T-helper 1 cell treated with Interleukin-12 subunit alpha and Interleukin-12 subunit beta and Interleukin-4 antibody, amounts not matched to agents 30 ng/mL and 1 ng/mL, for 36 hours (primary cell): ENCODE results near the gene MFF. TPM values are rescaled to one million over a fixed set of nuclear protein-coding genes. Genes with fewer than 3 reads are reported as not detected.
"Not testable (repeated sequence)": the region's sequence is repeated elsewhere in the genome, so short reads cannot be mapped to it uniquely, and the experiment has no call there.

Experiments used
- intact Hi-C: fragments of 100-400 bp; cut with micrococcal nuclease; formaldehyde crosslinking; loops from one replicate; pipeline ENCODE4 v1.15.1; 2024
- total RNA-seq: library from RNA; stranded (reverse); gene quantifications from 2 replicates; pipeline ENCODE4 v1.2.3, GENCODE V29; 2022

MFF gene
- total RNA-seq, 1 donor from 2014 or later = 63.9 TPM

DNA sequence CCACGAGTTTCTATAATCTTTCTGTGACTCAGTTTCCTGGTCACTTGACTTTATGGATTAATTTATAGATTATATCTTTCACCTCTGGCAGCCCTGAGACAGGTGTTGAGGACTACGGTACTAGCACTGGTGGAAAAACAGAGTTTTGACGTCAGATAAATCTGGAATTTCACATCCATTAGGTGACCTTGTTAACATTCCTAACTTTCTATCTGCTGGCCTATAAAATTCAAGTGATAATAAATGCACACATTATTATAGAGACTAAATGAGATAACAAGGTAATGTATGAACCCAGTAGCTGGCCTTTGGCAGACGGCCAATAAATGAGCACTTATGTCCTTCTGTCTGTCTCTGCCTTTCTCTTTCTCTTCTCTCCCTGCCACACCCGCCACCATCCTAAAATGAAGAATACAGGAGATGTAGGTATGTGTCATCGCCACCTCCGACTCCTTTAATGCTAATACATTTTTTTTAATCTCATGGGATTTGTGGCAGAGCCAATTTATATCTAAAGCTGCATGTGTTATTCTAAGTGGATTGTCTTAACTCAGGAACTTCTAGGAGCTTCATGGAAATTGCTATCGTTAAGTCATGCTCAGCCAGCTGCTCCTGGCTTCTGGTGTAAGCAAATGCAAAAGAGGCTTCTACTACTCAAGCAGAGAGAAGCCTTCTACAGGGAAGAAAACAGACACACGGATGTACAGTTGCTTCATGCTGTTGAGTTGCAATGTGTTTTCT, 51.8 kb downstream of the MFF start:
- intact Hi-C loops = no loop called here

DNA sequence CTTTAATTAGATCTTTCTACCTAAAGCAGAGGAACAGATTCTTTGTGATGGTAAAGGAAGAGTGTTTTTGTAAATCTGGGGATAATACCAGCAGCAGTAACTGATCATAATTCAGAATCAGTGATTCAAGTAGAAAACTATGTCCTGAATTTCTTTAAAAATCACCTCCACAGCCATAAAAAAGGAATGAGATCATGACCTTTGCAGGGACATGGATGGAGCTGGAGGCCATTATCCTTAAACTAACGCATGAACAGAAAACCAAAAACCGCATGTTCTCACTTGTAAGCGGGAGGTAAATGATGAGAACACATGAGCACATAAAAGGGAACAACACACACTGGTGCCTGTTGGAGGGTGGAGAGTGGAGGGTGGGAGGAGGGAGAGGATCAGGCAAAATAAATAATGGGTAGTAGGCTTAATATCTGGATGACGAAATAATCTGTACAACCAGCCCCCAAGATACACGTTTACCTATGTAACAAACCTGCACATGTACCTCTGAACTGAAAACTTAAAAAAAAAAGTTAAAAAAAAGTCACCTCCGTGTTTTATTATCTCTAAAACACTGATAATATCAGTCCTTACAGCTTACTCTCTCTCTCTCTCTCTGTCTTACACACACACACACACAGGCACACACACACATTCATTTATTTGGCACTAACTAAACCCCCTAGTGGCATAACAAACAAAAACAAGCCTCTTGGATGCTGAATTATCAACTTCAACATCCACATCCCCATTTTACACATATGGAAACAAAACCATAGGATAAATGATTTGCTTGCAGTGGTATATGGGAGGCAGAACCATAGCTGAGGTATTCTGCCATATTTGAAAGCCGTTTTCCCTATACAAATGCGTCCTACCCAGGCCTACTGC, 52.7 kb downstream of the MFF start:
- intact Hi-C loops = no loop called here

DNA sequence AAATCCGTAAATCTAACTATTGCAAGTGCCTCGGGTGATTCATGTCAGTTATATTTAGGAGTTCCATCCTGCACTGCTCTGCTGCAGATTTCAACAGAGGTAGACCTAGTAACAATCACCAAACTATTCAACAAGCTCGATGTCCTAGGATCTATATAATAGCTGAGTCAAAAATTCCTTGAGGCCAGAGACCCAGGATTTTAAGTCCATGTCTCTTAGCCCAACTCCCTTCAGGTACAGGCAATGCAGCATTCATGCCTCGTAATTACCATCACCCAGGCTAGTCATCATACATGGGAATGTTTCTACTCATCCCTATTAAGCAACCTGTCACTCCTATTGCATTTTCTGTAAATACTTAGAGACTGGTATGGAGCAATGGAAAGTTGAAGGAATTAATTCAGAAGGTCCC, 53.3 kb downstream of the MFF start:
- intact Hi-C loops = no loop called here

DNA sequence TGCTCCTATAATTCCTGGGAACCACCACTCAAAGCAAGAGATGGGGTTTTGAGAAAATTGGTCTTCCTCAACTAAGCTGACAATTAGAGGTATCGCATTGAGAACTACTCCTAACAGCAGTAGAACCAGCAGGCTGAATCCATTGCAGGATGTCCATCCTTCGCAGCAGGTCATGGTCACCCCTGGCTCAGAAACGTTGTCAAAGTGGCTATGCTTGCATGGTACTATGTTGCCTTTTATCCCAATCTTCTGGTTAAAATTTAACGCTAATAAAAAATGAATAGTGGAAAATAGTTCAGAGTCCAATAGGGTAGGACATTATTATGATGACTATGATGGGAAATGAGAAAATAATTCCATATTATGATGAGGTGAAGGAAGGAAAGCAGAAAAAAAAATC, 54.0 kb downstream of the MFF start, which contains the start of gene TM4SF20:
TSS of gene TM4SF20 (minus strand) at position 212 of the 400 bp plus-strand sequence. CDS start at position 174, 38 bp downstream.
- intact Hi-C loops = no loop called here

DNA sequence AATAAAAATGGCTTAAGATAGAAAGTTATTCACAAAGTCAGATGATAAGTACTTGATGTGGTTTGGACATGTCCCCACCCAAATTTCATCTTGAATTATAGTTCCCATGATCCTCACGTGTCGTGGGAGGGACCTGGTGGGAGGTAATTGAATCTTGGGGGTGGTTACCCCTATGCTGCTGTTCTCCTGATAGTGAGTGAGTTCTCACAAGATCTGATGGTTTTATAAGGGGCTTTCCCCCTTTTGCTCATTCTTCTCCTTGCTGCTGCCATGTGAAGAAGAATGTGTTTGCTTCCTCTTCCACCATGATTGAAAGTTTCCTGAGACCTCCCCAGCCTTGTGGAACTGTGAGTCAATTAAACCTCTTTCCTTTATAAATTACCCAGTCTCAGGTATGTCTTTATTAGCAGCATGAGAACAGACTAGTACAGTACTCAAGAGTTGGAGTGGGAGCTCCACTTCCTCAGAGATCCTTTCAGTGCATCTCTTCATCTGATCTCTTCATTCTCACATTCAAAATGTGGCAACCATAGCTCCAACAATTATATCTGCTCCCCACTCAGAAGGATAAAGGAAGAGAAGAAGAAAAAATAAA, 57.3 kb downstream of the MFF start:
- intact Hi-C loops = not testable (repeated sequence)

DNA sequence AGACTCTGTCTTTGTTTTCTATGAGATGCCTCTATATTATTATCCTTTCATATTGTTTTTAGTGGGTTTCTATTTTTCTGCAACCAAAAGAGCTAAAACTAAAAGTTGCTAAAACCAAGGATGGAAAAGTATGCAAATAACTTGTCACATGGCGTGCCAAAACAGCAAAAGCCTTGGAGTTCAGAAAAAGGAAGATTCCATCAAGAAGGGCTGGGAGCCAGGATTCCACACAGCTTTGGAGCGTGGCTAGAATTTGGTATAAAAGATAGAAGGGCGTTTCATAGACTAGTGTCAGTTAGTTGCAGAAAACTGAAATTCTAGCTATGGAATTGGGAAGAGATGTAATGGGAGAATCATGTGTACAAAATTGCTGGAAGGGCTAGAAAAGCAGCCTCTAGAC, 58.6 kb downstream of the MFF start:
- intact Hi-C loops = no loop called here

DNA sequence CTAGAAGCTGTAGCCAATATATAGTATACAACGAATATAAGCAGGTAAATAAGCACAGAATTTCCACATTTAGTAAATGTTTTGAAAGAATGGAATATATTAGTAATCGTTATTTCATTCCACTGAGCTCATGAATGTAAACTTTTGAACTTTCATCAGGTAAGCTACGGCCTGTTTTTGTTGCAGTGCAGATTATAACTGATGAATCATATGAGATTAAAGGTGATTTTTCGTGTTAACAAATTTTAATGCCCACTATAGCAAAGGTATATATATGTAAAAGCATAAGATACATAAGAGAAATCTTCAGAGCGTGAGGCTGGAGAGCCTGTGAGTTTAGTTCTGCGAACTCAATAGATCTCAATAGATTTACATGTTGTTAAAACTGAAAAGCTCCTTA, 61.6 kb downstream of the MFF start:
- intact Hi-C loops = no loop called here

DNA sequence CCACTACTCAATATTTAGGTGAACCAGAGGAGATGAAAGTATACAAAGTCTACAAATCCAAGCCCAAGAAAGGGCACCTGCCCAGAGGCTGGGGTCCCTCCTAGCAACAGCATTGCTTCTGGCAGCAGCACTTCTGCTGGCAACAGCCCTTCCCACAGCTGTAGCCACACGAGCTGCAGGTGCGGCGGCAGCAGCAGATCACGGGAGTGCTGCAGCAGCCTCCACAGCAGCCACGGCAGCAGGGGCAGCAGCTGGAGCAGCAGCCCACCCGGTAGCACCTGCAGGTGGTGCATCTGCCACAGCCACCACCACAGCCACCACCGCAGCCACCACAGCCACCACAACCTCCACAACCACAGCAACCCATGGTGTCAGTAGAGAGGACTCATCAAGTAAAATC, 62.5 kb downstream of the MFF start, which contains the start of gene SCYGR1:
TSS of gene SCYGR1 (minus strand) at position 367 of the 400 bp plus-strand sequence. CDS start at position 367, 0 bp downstream.
- intact Hi-C loops = not testable (repeated sequence)

DNA sequence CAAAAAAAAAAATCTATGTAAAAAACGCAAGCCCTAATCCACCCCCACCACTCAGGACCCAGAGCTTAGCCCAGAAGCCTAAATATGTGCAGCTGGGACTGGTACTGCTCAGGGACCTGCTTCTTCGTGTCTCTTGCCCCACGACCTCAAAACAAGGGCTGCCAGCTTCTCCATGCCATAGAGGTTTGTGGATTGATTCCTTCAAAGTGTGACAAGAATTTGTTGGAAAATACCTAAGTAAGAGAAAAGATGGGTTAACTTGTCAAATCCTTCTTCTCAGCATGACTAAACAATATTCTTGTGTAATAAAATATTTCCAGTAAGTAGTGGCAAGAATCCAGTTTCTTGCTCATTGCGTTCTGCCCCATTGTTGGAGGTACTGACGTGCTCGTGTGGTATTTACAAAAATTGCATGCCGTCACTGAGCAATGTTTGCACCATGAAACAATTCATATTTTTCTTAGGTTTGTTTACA, 63.5 kb downstream of the MFF start:
- intact Hi-C loops = no loop called here

DNA sequence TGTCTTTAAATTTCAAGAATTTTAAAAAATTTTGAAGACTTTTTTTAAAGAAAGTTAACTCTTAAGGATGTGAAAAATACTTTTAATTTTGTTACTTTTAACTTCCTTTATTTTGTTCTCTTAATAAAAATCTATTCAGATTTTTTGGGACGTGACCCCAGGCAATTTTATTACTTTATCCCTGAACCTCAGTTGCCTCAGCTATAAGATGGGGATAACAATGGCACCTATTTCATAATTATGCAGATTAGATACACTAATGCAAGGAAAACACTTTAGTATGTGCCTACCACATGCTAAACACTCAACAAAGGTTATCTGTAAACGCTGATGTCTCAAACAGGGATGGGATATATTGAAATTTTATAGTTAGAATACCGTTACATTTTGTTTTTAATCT, 64.2 kb downstream of the MFF start:
- intact Hi-C loops = no loop called here

DNA sequence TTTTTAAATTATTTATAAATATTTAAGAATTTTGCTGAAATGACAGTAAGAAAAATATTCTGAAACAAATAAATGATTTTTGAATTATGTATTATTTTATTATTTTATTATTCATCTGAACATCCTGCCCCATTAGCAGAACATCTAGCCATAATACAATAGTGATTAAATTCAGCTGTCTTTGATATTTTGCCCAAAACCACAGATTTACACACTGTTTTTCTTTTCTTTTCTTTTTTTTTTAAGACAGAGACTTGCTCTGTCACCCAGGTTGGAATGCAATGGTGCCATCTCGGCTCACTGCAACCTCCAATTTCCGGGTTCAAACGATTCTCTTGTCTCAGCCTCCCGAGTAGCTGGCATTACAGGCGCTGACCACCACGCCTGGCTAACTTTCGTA, 64.6 kb downstream of the MFF start:
- intact Hi-C loops = no loop called here

DNA sequence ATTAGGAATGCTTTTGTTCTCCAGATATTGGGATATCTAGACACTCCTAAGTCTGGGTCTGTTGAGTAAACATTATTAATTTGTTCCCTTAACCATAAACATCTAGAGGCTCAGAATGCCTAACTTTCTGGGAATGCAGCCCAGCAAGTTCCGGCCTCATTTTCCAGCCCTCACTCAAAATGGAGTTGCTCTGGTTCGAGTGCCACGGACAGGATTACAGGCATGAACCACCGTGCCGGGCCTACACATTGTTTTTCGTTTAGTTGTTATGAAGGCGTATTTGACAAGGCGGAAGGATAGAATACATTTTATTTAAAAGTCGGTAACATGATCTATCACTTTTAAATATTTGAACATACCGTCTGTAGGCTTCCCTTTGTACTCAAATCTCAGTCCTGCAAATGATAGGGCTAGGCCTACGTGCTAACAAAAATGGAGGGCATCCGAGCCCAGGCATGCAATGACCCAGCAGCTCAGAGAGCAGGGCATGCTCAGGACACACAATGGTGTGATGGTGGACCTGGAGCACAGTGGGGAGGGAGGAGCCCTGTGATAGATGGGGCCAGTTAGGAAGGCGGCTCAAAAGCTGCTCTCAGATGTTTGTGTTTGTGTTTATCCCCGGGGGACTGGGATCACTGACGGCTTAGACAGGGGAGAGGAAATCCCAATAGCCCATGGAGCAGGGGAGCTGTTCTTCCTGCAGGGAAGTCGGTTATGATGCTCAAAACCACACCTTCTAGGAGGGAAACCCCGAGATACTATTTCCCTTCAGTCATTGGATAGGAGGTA, 65.6 kb downstream of the MFF start:
- intact Hi-C loops = no loop called here

DNA sequence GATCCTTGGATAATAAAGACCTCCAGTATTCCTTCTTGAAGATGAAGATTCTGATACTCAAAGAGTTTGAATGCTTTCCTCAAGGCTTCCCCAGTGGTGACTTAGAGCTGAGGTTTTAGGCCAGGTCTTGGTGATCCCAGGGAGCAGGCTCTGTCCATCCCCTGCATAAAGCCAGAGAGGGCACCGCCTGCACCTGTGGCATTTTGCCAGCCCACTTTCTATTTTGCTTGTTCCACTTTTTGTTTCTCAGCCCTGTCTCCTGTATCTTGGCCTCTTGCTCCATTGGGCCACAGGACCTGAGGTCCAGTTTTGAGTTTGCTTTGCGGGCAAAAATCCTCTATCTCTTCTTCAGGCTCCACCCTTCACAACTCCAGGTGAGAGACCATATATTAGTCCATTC, 69.3 kb downstream of the MFF start:
- intact Hi-C loops = no loop called here

DNA sequence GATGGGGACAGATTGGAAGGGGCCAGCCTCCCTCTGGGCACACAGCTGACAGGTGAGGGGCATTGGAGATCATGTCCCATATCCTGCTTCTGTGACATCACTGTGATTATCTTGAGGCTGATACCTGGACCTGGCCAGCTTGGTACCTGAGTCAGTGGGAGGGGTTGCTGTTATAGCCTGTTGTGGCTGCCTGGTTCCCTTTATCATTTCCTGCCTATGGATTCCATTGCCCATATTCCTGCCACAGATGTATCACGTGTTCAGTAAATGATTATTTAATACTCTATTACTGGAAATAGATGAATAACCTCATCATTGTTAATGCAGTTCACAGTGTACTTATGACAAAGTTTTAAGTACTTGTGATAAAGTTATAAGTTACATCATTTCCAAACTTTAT, 70.5 kb downstream of the MFF start:
- intact Hi-C loops = no loop called here

DNA sequence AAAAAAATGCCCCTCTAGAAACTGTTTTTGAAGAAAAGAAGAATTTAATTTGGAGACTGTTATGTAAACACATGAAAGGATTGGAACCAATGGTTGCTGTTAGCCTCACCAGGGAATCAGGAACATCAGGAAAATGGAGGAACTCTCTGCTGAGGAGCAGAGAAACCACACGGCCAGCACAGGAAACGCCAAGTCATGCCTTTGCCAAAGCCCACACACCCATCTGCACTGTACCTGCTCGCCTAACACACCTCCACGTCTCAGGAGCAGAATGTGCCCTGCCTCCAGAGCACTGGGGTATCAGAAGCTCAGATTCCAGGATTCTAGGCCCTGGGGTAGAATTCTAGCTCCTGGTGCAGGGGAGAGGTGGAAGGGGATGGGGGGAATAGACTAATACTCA, 72.5 kb downstream of the MFF start:
- intact Hi-C loops = no loop called here

DNA sequence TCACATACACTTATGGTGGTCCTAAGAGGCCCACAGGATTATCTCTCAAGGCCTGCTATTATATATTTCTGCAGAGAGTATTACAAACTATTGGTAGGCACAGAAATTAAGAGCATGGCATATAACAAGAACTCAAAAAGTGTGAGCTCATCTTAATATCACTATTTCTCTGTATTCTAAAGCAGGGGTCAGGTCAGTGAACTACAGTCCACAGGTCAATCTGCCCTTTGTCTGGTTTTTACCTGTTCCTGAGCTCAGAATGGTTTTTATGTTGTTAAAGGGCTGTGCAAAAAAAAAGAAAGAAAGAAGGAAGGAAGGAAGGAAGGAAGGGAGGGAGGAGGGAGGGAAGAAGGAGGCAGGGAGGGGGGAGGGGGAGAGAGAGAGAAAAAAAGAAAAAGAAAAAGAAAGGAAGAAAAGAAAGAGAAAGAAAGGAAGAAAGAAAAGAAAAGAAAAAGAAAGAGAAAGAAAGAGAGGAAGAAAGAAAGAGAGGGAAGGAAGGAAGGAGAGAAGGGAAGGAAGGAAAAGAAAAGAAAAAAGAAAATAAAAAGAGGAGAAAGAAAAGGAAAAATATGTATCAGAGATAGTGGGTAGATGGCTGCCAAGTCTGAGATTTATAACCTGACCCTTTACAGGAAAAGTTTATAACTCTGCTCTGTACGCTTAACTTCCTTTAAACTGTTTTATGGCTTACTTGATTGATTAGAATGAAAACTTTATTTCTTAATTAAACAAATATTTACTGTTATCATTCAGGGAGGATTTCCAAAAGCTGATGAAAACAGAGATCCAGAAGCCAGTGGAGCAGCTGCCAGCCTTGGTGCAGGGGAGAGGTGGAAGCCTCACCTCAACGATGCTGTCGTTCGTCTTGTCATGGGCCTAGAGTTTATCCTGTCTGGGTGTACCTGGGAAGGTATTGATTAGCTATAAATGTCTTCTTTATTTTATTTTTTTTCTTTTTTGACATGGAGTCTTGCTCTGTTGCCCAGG, 73.9 kb downstream of the MFF start:
- intact Hi-C loops = no loop called here

DNA sequence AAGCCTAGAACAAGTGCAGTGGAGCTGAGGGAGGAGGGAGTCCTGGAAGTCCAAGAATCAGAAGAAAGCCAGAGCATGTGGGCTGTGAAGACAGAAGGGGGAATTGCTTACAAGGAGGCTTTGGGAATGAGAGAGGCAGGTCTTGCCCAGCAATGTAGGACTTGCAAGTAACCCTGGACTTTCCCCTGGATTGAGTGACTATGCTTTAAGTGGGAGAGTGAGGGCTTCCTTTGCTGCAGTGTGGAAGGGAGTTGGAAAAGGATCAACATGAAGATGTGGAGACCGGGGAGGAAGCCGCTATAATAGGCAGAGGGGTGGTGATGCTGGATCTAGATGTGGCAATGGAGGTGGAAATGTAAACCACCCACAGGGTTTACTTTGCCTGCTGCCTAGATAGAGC, 76.5 kb downstream of the MFF start:
- intact Hi-C loops = loop anchor here (10.0 kb wide), 1 partner anchor 463 kb away; no protein-coding TSS in a partner anchor

DNA sequence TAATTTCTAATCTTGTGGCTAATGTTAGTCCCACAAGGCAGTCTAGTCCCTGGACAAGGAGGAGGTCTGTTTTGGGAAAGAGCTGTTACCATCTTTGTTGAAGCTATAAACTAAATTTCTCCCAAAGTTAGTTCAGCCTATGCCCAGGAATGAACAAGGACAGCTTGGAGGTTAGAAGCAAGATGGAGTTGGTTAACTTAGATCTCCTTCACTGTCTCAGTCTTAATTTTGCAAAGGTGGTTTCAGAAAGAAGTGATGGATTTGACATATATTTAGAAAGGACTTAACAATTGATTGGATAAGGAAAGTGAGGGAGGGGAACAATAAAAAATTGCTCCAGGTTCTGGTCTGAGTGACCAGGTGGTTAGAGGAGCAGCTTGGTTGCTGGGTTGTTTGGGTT, 77.3 kb downstream of the MFF start:
- intact Hi-C loops = loop anchor here (10.0 kb wide), 1 partner anchor 462 kb away; no protein-coding TSS in a partner anchor

DNA sequence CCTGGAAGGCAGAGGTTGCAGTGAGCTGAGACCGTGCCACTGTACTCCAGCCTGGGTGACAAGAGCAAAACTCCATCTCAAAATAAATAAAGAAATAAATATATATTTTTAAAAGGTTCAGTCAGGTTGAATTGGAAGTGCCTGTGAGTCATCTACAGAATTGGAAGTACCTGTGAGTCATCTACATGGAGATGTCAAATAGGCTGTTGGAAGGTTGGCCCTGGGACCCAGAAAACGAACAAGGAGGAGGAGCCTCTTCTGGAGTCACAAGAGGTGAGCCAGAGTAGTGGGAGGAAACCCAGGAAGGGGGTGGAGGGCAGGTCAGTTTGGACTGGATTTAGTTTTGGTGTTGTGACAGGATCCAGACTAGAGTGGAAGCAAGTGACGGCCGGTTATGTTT, 77.9 kb downstream of the MFF start:
- intact Hi-C loops = loop anchor here (10.0 kb wide), 1 partner anchor 462 kb away; no protein-coding TSS in a partner anchor
